GM18951 (cell line): ENCODE results near the gene FBXO38.

Experiments
- POLR2A ChIP-seq: IDR thresholded peaks from 4 replicates; pipeline ENCODE4 v1.6.1; 2011; ENCODE audit warnings: mild to moderate bottlenecking; ENCODE audit not compliant: insufficient read length, insufficient read depth; ENCODE audit errors: extremely low read depth
- in situ Hi-C: fragments of 300-500 bp; cut with MboI; formaldehyde crosslinking; loops from one replicate; pipeline ENCODE4 v1.12.0; 2022; ENCODE audit warnings: low sequenced_read_pairs, mixed read lengths, inconsistent platforms; ENCODE audit not compliant: unreplicated experiment

Gene FBXO38

GRCh38 chr5:148383564-148384379 lies at the start of gene FBXO38:
Gene FBXO38 (plus strand): TSS chr5:148383958. CDS start chr5:148394777, 10,819 bp downstream.
- in situ Hi-C loops: no loop called here
- TF ChIP-seq POLR2A: peak; percentile 86

DNA sequence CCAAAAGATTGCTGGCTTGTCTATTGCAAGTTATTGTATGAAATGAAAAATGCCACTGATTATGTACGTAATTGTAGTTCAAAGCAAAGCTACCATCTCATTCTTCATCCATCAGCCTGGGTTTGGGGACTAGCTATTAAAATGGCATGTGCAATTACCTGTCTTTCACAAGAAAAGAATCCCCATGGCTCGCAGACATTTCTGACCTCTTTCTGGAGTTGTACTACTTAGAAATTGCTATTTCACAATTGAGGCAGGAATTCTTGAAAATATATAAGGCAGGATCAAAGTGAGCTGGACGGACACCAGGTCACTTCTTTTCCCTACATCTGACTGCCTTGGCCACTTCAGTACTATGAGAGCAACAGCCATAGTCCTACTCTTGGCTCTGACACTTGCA lies 48.5 kb upstream of the FBXO38 start, which contains the start of gene SPINK9:
SPINK9 (plus strand) TSS at position 301 of the 400 bp plus-strand sequence; CDS start at position 356, 55 bp downstream.
- in situ Hi-C loops: no loop called here
- TF ChIP-seq POLR2A: no peak

- in situ Hi-C loops: no loop called here
- no peak for TF ChIP-seq POLR2A
Measured at GRCh38 chr5:148336704-148337435, 46.9 kb upstream of the FBXO38 start.

- in situ Hi-C loops: no loop called here
- no peak for TF ChIP-seq POLR2A
Measured at GRCh38 chr5:148342371-148343045, 41.2 kb upstream of the FBXO38 start.

- in situ Hi-C loops: no loop called here
- no peak for TF ChIP-seq POLR2A
Measured at GRCh38 chr5:148343046-148343407, 40.7 kb upstream of the FBXO38 start.

DNA sequence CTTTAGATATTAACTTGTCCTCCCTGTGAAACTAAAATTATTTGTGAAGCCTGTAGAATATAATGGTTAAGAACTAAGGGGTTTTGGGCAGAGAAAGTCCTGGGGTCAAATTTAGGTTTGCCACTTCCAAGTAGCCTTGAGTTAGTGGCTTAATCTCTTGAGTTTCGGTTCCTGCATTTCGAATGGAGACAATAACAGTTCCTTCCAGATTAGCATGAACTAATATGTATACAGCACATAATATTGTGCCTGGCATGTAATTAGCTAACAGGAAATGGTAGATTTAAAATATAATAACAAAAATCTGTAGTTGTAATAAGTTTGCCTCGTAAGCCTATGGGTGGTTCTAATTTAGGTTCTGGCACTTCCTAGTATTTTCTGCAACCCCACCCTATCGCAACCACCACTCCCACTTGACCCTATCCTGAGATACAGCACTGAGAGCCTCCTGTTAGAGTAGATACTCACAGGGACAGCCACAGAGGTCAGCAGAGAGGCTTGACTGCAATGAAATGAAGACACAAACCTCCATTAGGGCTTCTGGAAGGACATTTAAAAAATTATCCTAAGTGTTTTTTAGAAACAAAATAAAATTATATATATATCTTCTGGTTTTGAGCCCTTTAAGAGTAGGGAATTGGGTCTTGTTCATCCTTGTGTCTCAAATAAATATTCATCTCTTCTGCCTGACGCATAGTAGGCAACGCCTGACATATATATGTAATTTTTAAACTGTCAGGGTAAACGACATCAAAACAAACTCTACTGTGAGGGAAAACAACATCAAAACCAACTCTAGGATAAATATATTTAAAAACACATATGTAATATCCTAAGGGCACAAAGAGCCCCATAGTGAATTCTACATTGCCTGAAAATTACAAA lies 39.9 kb upstream of the FBXO38 start:
- in situ Hi-C loops: no loop called here
- TF ChIP-seq POLR2A: no peak

GRCh38 chr5:148347706-148348105 lies 36.1 kb upstream of the FBXO38 start:
- no peak for TF ChIP-seq POLR2A
- in situ Hi-C loops: no loop called here

DNA sequence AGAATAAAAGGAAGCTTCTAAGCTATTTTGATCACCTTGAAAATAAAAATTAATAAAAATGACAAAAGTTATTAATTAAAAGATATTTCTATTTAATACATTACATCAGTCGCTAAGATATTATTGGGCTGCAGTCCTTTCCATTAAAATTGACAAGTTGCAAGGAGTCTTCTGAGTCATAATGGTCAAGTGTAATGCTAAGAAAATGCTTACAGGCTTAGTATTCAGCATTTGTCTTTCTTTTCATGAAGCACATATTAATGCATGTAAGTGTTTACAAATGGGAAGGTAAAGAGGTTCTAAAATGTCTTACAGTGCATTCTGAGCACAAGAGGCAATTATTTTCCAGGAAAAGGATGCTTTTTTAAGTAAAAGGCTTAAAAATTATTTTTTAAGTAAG lies 31.1 kb upstream of the FBXO38 start:
- no peak for TF ChIP-seq POLR2A
- in situ Hi-C loops: no loop called here

- in situ Hi-C loops: no loop called here
- TF ChIP-seq POLR2A: no peak
Measured at GRCh38 chr5:148353634-148354033, 30.1 kb upstream of the FBXO38 start.

DNA sequence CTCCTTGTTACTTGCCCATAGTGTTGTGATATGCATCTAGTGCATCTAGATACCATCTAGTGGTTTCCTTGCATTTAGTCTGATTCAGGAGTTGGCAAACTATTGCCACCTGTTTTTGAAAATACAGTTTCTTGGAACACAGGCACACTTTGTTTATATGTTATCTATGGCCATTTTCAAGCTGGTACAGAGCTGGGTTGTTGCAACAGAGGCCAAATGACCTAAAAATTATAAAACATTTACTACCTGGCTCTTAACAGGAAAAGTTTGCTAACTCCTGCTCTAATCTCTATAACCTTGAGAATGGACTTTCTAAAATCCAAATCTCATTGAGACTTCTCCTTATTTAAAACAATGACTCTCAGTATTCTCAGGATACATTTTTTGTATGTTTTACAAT lies 19.4 kb upstream of the FBXO38 start:
- TF ChIP-seq POLR2A: no peak
- in situ Hi-C loops: no loop called here

- no peak for TF ChIP-seq POLR2A
- in situ Hi-C loops: no loop called here
Measured at GRCh38 chr5:148368299-148368698, 15.5 kb upstream of the FBXO38 start.

GRCh38 chr5:148372166-148372725 lies 11.5 kb upstream of the FBXO38 start:
- TF ChIP-seq POLR2A: no peak
- in situ Hi-C loops: no loop called here
